ENCODE results near the gene TSNAX.

GRCh38 chr1:231493421-231494185 lies 34.9 kb upstream of the TSNAX start:
- no peak for TF ChIP-seq CTCF (IDR thresholded peaks at IDR 0.05)
- no peak for TF ChIP-seq POLR2A (IDR thresholded peaks at IDR 0.05)
- no peak for TF ChIP-seq EP300 (IDR thresholded peaks at IDR 0.05; ENCODE audit: low read depth)
- TF ChIP-seq POLR2AphosphoS5 (IDR thresholded peaks at IDR 0.05) = no peak
